Medulla oblongata (tissue), 1 donor: ENCODE data around the gene SPAG16.

ENCODE experiments used
- DNase-seq: peaks from one replicate; pipeline ENCODE4 v3.0.0-alpha.2; 2015; ENCODE audit errors: extremely low spot score

Gene SPAG16

DNA sequence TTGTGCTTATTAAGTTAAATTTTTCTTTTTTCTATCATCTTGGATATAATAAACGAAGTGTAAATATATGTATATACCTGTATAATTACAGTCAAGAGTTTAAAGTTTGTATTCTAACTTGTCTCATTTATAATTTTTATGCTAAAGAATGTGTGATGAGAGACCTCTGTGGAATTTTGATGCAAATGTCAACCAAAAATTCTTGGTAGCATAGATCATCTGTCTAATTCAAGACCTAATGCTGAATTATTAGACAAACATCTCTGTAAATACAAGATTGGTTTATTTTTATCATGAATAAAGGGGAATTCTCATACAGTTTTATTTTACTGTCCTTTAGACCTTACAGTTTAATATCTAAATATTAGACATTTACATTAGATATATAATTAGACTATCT is 977.4 kb downstream of the SPAG16 start:
- no peak for DNase-seq

DNA sequence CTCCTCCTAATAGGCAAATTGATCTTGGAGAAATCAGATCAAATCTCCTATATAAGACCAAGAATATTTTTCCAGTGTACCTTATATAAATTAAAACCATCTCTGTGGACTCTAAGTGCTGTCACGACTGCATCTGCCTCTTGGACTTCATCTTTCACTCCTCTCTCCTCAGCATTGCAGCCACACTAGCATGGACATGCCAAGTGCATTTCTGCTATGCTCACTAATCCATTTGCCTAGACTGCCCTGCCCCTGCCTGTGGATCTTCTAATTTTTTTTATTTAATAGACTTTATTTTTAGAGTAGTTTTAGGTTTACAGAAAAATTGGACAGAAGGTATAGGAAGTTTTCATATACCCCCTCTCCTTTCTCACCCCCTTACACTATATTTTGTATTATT is 979.9 kb downstream of the SPAG16 start:
- no peak for DNase-seq

- DNase-seq = no peak
These were observed 981.8 kb downstream of the SPAG16 start for GRCh38 chr2:214265991-214266489.

DNA sequence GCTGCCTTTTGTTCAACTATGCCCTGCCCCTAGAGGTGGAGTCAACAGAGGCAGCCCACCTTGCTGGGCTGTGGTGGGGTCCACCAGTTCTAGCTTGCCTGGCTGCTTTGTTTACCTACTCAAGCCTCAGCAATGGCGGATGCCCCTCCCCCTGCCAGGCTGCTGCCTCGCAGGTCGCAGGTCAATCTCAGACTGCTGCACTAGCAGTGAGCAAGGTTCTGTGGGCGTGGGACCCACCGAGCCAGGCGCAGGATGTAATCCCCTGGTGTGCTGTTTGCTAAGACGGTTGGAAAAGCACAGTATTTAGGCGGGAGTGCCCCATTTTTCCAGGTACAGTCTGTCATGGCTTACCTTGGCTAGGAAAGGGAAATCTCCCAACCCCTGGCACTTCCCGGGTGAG is 993.6 kb downstream of the SPAG16 start:
- DNase-seq = no peak

DNA sequence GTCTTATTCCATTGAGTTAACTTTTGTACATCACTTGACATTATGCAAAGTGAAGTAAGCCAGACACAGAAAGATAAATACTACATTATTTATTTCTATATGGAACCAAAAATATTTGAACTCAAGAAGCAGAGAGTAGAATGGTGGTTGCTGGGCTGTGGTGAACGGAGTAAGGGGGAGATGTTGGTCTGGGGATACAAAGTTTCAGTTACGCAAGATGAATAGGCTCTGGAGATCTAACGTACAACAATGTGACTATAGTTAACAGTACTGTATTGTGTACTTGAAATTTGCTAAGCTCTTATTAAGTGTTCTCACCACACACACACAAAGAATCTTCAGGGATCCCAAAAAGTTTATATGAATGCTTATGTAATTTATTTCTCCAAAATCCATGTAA is 1001.7 kb downstream of the SPAG16 start:
- DNase-seq = no peak

GRCh38 chr2:214293593-214293992 is 1009.3 kb downstream of the SPAG16 start:
- no peak for DNase-seq

DNA sequence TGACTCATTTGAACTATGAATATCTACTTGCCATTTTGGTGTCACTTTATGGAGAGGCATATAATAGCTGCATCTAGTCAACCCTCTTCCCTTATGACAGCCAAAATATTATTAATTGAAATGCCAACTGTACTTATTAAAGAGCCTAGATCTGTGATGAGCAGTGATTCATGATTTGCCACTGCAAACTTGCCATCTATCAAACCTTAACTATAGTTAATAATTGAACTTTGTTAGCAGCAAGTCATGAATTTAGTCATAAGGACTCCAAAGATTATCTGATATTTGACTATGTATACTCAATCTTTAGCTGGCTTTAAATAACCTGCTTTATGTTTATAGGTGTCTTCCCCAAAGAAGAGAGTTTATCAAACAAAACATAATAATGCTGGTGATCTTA is 1010.2 kb downstream of the SPAG16 start:
- DNase-seq = no peak

- DNase-seq = no peak
These were observed 1013.2 kb downstream of the SPAG16 start for GRCh38 chr2:214297423-214297822.

GRCh38 chr2:214310319-214310718 is 1026.1 kb downstream of the SPAG16 start:
- DNase-seq = peak; percentile 34

DNA sequence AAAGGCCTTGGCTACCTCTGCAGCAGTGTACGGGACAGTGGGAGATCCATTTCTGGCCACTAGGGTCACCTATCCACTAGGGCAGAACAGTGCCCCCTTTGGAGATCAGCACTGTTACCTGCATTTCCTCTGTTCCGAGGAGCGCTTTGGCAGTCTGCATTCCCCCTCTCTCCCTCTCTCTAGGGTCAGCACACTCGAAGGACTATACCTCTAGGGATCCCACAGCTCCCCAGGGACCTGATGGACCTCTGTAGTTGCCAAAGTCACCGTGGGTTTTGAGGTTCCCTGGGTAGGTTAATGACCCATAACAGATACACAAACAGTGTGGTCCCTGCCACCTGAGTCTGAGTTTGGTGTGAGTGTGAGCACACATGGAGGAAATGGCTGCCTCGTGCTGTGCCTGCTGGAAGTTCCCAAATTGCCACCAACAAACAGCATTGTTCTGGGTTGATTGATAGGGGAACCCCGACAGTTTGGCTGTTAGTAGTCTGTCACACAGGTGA is 1026.8 kb downstream of the SPAG16 start:
- no peak for DNase-seq

DNA sequence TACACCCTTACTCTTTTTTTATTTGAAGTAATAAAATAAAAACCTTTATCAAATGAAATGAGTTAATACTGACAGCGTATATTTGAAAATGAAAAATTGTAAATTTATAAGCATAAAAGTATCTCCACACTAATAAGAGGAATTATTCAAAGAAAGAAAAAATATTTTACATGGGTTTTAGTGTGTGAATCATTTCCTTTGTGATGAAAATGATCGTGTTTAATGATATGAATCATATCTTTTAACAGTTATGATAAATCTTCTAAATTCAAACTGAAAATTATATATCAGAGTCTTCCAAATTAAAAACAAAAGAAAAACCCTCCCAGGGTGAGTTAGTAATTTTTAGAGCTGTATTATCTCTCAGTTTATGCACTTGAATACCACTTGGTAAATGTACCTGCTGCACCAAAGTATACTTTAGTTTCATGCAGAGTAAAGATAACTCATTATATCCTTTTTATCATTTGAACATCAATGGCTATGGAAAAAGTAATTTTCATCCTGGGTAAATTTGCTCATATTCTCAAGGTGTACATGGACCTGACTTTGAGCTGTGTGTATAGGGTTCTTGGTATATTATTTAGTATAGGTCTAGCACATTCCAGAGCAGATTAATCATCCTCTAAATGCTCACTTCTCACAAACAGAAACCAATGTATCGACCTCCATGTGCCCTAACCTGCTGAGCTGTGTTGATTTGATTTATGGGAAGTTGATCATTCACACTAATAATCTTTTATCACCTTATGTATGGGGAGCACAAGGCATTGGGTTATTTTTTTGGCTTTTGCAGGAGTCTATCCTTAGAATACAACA is 1027.9 kb downstream of the SPAG16 start:
- DNase-seq = no peak

DNA sequence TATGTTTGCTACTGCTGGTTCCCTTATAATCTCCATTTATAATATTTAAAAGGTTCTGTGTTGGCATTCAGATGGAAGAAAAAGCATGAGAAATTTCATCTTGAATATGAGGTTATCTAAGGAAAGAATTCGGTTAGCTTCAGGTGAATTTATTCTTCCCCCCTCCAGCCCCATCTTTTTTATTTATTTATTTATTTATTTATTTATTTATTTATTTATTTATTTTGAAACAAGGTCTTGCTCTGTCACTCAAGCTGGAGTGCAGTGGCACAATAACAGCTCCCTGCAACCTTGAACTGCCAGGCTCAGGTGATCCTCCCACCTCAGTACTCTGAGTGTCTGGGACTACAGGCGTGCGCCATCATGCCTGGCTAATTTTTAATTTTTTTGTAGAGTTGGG is 1031.1 kb downstream of the SPAG16 start:
- no peak for DNase-seq

DNA sequence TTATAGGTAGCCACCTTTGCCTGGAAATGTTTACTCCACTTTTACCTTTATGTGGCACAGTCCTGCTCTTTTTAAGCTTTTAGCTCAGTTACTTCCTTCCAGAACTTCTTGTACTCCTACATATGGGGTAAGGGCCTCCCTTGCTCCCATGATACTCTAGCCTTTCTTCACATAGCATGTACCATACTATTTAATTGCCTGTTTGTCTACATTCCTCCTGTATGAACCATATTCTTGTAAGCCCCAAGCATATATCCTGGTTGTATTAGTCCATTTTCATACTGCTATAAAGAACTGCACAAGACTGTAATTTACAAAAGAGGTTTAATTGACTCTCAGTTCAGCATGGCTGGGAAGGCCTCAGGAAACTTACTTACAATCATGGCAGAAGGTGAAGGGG is 1035.9 kb downstream of the SPAG16 start:
- no peak for DNase-seq

DNA sequence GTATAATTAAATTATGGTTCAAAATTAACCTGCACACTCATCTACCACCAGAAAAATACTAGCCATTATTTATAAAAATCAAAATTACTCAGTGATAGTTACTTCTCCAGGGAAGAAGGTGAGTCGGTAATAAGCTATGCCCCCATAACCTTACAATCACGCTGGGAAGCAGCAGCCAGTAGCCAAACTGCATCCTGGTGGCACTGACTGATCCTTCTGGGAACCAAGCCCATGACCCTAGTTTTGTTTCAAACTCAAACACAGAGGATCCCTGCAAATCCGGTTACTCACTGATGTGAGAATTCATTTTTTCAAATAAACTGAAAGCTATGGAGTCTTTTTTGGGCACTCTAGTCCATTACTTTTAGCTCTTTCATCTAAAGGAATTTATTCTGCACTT is 1038.4 kb downstream of the SPAG16 start:
- DNase-seq = no peak

- no peak for DNase-seq
These were observed 1041.1 kb downstream of the SPAG16 start for GRCh38 chr2:214325404-214325803.

DNA sequence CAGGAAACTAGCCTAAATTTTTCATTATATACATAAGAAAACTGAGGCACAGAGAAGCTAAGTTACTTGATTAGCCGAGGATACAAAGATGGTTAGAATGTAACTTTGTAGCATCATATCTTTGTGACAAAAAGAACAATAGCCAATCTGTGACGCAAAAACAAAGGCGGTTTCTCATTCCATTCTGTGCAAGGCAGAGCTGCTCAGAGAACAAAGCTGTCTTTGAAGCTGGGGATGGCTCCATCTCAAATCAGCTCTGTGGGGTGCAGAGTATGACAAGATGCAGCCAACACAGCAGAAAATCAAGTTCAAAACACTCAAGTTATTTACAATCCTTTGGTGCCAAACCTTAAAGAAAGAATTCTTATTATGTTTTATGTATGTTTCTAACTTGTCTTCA is 1044.7 kb downstream of the SPAG16 start:
- DNase-seq = peak; percentile 97

- DNase-seq = no peak
These were observed 1057.4 kb downstream of the SPAG16 start for GRCh38 chr2:214341646-214342045.

DNA sequence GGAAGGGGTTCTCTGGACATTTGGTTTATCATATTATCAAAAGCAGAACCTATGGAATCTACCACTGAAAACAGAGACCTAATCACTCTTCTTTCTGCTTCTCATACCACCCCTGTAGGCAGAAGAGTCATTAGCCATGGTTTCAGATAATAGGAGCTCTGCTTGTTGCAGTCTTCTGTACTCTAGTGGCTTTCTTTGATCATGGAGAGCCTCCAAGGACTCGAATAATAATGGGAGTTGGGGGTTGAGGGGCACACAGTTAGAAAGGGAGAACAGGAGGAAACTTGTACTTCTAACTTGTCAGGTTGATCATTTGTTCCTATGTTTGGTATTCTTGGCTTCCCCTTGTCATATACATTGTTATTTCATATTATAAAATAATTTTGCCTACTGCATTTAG is 1074.2 kb downstream of the SPAG16 start:
- DNase-seq = no peak

- no peak for DNase-seq
These were observed 1076.9 kb downstream of the SPAG16 start for GRCh38 chr2:214361116-214361515.

GRCh38 chr2:214365549-214365948 is 1081.3 kb downstream of the SPAG16 start:
- DNase-seq = no peak

DNA sequence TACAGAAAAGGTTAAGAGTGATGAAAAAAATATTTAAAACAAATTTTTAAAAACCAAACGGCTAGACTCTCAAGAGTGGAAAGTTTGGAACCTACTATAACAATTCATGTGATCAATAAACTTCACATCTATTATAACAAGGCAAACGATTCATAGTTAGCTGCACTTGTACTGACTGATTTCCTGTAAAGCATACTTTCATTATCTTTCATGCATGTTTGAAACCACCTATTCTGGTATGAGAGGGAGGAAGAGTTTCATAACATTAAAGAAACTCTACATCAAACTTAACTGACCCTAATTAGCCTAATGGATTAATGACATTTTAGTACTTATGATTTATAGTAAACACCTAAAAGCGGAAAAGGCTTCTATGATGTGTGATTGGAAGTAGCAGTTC is 1082.9 kb downstream of the SPAG16 start:
- no peak for DNase-seq

GRCh38 chr2:214376618-214377285 is 1092.5 kb downstream of the SPAG16 start:
- no peak for DNase-seq

DNA sequence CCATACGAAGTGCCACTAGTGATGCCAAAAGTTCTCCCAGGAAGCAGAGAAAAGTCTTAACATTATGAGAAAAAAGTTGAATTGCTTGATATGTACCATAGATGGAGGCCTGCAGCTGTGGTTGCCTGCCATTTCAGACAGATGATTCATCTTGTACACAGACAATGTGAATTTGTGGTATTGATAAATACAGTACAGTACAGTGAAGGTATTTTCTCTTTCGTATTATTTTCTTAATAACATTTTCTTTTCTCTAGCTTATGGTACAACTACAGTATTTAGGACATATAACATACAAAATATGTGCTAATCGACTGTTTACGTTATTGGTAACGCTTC is 1093.0 kb downstream of the SPAG16 start:
- DNase-seq = no peak
